HepG2 (cell line): ENCODE data around the gene DBNDD2. TPM values are rescaled to one million over a fixed set of nuclear protein-coding genes. Genes with fewer than 3 reads are reported as not detected.

ENCODE experiments used
- ATAC-seq: fragments of 200-7000 bp; cut with Tn5 transposase; 3 replicates; pipeline ENCODE4 v1.9.1; 2020; ENCODE audit warnings: mild to moderate bottlenecking, moderate library complexity
- BruUV-seq: library from RNA; stranded (reverse); fragments of 400-500 nt; replicated peaks from 2 replicates; lab custom pipeline; 2021; lab: Mats Ljungman, UMichigan
- CTCF ChIA-PET: fragments of 300-600 bp; formaldehyde crosslinking; extraction: SDS; loops from one replicate; lab custom pipeline; 2021; ENCODE audit warnings: low total read pairs, inconsistent platforms, low intra/inter-chr PET ratio; lab: Yijun Ruan, JAX
- POLR2A ChIA-PET: fragments of 350-600 bp; sonication (Branson Sonifier 250); formaldehyde crosslinking; loops from one replicate; lab custom pipeline; 2020; ENCODE audit warnings: antibody characterized with exemption, inconsistent platforms; lab: Yijun Ruan, JAX
- DNase-seq: peaks from one replicate; pipeline ENCODE4 v3.0.0-alpha.2; 2015; ENCODE audit warnings: low spot score
- FAIRE-seq: peaks from 3 replicates; lab custom pipeline; 2011; peaks lifted over from hg19 to GRCh38; lab: Jason Lieb, UNC
- H2AFZ ChIP-seq: one replicate; pipeline ENCODE4 v1.6.1; 2011; ENCODE audit warnings: low read length, inconsistent platforms
- H3K27ac ChIP-seq: fragments of 300-600 bp; 3 replicates; pipeline ENCODE4 v1.8.0; 2011; ENCODE audit warnings: mixed run types, mild to moderate bottlenecking, mixed read lengths, low read length, inconsistent platforms; ENCODE audit not compliant: insufficient read depth; ENCODE audit errors: extremely low read length
- H3K27me3 ChIP-seq, 2 experiments: fragments of 200-600 bp in 1 of 2; 2 replicates in 1 of 2; 3 replicates in 1 of 2; pipeline versions ENCODE4 v1.6.0 to v1.8.0; 2011; ENCODE audit warnings: low read length in 2 of 2, mild to moderate bottlenecking in 2 of 2, moderate library complexity in 2 of 2, inconsistent platforms in 1 of 2; ENCODE audit not compliant: insufficient read depth in 2 of 2, control insufficient read depth in 1 of 2
- H3K36me3 ChIP-seq, 2 experiments: fragments of 200-600 bp in 1 of 2; replicated peaks in 1 of 2; 2 replicates in 1 of 2; 3 replicates in 1 of 2; pipeline versions ENCODE4 v1.5.1 to v1.8.0; 2011; ENCODE audit warnings: low read length in 2 of 2, inconsistent platforms in 1 of 2; ENCODE audit not compliant: insufficient read depth in 2 of 2, control insufficient read depth in 1 of 2
- H3K4me1 ChIP-seq: 2 replicates; pipeline ENCODE4 v1.5.1; 2012; ENCODE audit warnings: low read length, inconsistent platforms; ENCODE audit not compliant: insufficient read depth
- H3K4me2 ChIP-seq: 2 replicates; pipeline ENCODE4 v1.6.0; 2011; ENCODE audit warnings: low read depth, low read length, inconsistent platforms
- H3K4me3 ChIP-seq, 3 experiments: fragments of 200-600 bp in 1 of 3; sonication (generic), shearing (Covaris generic) in 1 of 3; replicated peaks in 1 of 3; 2 replicates each; pipeline ENCODE4 v1.5.1; 2011 to 2016; ENCODE audit warnings: low read length in 3 of 3, inconsistent platforms in 2 of 3, low read depth in 2 of 3, mild to moderate bottlenecking in 2 of 3, control low read depth in 1 of 3, mixed read lengths in 1 of 3; ENCODE audit not compliant: insufficient read depth in 1 of 3
- H3K79me2 ChIP-seq: one replicate; pipeline ENCODE4 v1.6.1; 2011; ENCODE audit warnings: low read length, inconsistent platforms; ENCODE audit not compliant: insufficient read depth
- H3K9ac ChIP-seq: 2 replicates; pipeline ENCODE4 v1.6.0; 2011; ENCODE audit warnings: mild to moderate bottlenecking, low read depth, low read length, inconsistent platforms; ENCODE audit not compliant: insufficient read depth
- H3K9me3 ChIP-seq: 2 replicates; pipeline ENCODE4 v1.5.1; 2012; ENCODE audit warnings: mild to moderate bottlenecking, low read length
- H4K20me1 ChIP-seq: 2 replicates; pipeline ENCODE4 v1.6.0; 2011; ENCODE audit warnings: inconsistent platforms, mild to moderate bottlenecking, low read length, moderate library complexity; ENCODE audit not compliant: insufficient read depth
- ERF ChIP-seq: IDR thresholded peaks from 2 replicates; pipeline ENCODE4 v1.6.1; 2018; ENCODE audit warnings: missing biosample characterization, missing genetic modification reagents
- HES4 ChIP-seq: sonication (generic); formaldehyde crosslinking; IDR thresholded peaks from 2 replicates; pipeline ENCODE4 v1.9.0; 2021; ENCODE audit warnings: mild to moderate bottlenecking, missing genetic modification reagents, borderline replicate concordance
- MEF2D ChIP-seq: sonication (generic); formaldehyde crosslinking; IDR thresholded peaks from 2 replicates; pipeline ENCODE4 v1.5.1; 2020; ENCODE audit warnings: mild to moderate bottlenecking, missing genetic modification reagents
- MEIS1 ChIP-seq: sonication (generic); formaldehyde crosslinking; IDR thresholded peaks from 2 replicates; pipeline ENCODE4 v1.9.0; 2021; ENCODE audit warnings: mild to moderate bottlenecking, missing genetic modification reagents, moderate library complexity, borderline replicate concordance
- PCBP2 ChIP-seq: fragments of 200-400 bp; formaldehyde crosslinking; optimal IDR thresholded peaks from 2 replicates; pipeline ENCODE3; 2018; ENCODE audit warnings: low read length, low read depth; ENCODE audit not compliant: poor library complexity, severe bottlenecking
- ZC3H4 ChIP-seq: sonication (generic); formaldehyde crosslinking; IDR thresholded peaks from 2 replicates; pipeline ENCODE4 v1.4.0; 2020; ENCODE audit warnings: missing genetic modification reagents, borderline replicate concordance
- ZNF263 ChIP-seq: sonication (generic); formaldehyde crosslinking; IDR thresholded peaks from 2 replicates; pipeline ENCODE4 v1.4.0; 2020; ENCODE audit warnings: missing genetic modification reagents
- WGBS: methylation state at CpG from one replicate; pipeline ENCODE4 v1.1.6; 2017; ENCODE audit warnings: low lambda C conversion rate; 5-methylcytosine and 5-hydroxymethylcytosine counted together
- in situ Hi-C: cut with HindIII; loops from 2 replicates; pipeline ENCODE4 v1.10.0; 2017; ENCODE audit warnings: low pct_unique_long_range_greater_than_20kb; ENCODE audit not compliant: extremely low pct_ligation_motif_present
- intact Hi-C: fragments of 100-400 bp; cut with micrococcal nuclease; formaldehyde crosslinking; loops from one replicate; pipeline ENCODE4 v1.10.0; 2022; ENCODE audit not compliant: unreplicated experiment
- polyA plus RNA-seq, 8 experiments: library from polyadenylated mRNA; depleted of rRNA in 3 of 8; stranded (reverse) in 7 of 8; unstranded in 1 of 8; fragments of >200 nt; fragmentation: Illumina TruSeq in 4 of 8; extraction: Trizol in 4 of 8; gene quantifications; 2 replicates each; pipeline versions ENCODE4 v1.2.1 to v1.2.3, GENCODE V29; 2011 to 2016; ENCODE audit warnings: low read depth in 4 of 8, missing spikeins in 1 of 8, mixed read lengths in 1 of 8; ENCODE audit not compliant: insufficient read depth in 1 of 8
- total RNA-seq, 5 experiments: library from RNA; depleted of rRNA; stranded (reverse); fragments of >200 nt; fragmentation: Illumina TruSeq; extraction: Trizol; gene quantifications; 2 replicates each; pipeline ENCODE4 v1.2.3, GENCODE V29; 2016; ENCODE audit warnings: low read depth in 1 of 5

Gene DBNDD2
- total and polyA plus RNA-seq, 2 of the 13 experiments (the other 11 are each of a cell fraction or from before 2014, with no cell fraction given): 16.7 to 47.6 TPM

DNA sequence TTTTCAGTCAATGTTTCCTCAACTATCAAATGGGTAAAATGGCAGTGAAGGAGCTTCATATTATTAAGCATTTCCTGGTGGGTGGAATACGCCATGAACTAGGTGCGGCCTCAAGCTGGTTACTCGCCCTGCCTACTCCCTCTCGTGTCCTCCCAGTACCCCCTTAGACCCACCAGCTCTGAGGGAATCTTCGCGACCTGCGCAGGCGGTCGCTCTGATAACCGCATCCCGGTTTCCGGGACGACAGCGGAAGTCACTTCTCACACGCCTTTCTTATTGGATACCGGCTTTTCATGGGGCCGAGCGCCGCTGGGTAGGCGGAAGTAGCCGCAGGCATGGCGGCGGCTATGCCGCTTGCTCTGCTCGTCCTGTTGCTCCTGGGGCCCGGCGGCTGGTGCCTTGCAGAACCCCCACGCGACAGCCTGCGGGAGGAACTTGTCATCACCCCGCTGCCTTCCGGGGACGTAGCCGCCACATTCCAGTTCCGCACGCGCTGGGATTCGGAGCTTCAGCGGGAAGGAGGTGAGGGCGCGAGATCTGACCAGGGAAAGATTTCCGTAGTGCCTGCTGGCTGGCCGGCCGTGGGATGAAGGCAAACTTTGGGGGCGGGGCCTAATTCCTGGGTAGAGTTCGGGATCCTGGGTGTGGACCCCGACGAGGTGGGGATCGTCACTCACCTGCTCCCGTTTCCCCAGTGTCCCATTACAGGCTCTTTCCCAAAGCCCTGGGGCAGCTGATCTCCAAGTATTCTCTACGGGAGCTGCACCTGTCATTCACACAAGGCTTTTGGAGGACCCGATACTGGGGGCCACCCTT, 7.9 kb downstream of the DBNDD2 start, which contains the start of gene PIGT (continued):
- 0 out of 2 replicates have a peak, but pooled peaks have one; percentile 15 for TF ChIP-seq HES4
- peak; percentile 95 for TF ChIP-seq ERF (CRISPR knock-in tag)
- peak; percentile 69 for TF ChIP-seq ZNF263 (CRISPR knock-in tag)
- 0 out of 2 replicates have a peak, but pooled peaks have one; percentile 59 for TF ChIP-seq ZC3H4 (CRISPR knock-in tag)
- no peak for TF ChIP-seq PCBP2

DNA sequence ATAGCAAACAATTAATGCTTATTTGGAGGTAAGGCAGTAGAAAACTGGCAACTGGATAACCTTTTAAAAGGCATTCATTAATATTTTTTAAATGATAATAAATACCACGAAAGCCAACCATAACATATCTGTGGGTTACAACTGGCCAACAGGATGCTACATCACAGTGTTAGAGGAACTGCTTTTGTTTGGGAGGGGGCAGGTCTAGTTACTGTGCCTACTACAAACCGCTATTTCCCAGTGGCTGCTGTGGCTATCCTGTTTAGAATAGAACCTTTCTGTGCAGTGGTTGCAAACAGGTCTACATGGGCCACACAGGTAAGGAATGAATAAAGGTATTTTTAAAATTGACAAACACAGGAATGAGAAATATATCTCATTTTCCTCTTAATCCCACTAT, 8.8 kb downstream of the DBNDD2 start:
- POLR2A ChIA-PET: interaction anchor here (1.4 to 2.4 kb wide), 7 partner anchors 20 to 97 kb away, joined by 4 to 52 read pairs (median 16); partner anchors contain the start of gene SYS1
- BruUV-seq: TSS peak; percentile 59
- in situ Hi-C loops (no loop called here), intact Hi-C loops (loop anchor here (1.0 to 5.0 kb wide), 4 partner anchors 42 to 94 kb away; partner anchors contain the start of gene SYS1)
- 70% methylated on average over 2 of the region's 2 CpGs for WGBS
- CTCF ChIA-PET: no interaction called here
- H3K79me2 ChIP-seq: peaks cover 17% of the 10 kb centered on the region
- H3K9ac ChIP-seq: peak overlapping the region; percentile 89
- peaks cover 24 to 37% of the 10 kb centered on the region in 2 experiments for H3K36me3 ChIP-seq
- no peaks in the 10 kb centered on the region for H3K9me3 ChIP-seq
- peak overlapping the region; percentile 84 to 97 (median 86) for H3K4me3 ChIP-seq
- ATAC-seq: no peak
- no peaks in the 10 kb centered on the region for H4K20me1 ChIP-seq
- peaks cover 31% of the 10 kb centered on the region for H3K4me1 ChIP-seq
- DNase-seq: no peak
- H2AFZ ChIP-seq: no peak overlapping the region
- no peaks in the 10 kb centered on the region; a peak in 1 of 5 replicates for H3K27me3 ChIP-seq
- no peak for TF ChIP-seq MEF2D (CRISPR knock-in tag)
- 0 out of 2 replicates have a peak, but pooled peaks have one; percentile 11 for TF ChIP-seq MEIS1 (CRISPR knock-in tag)
- FAIRE-seq: no peak
- H3K27ac ChIP-seq: no peak overlapping the region
- peak overlapping the region; percentile 97 for H3K4me2 ChIP-seq
